GM12878 (cell line): Measurements from ENCODE around the gene GFRA3.

Source experiments
- CBX5 ChIP-seq: sonication (generic); IDR thresholded peaks from 2 replicates; pipeline ENCODE4 v1.6.1; 2016; ENCODE audit warnings: low read depth, moderate library complexity, mild to moderate bottlenecking, inconsistent platforms
- EZH2 ChIP-seq: IDR thresholded peaks from 2 replicates; pipeline ENCODE4 v1.6.1; 2012; ENCODE audit warnings: low read depth, mild to moderate bottlenecking, control low read depth, inconsistent platforms, low read length, borderline replicate concordance; ENCODE audit not compliant: control insufficient read depth
- IKZF2 ChIP-seq, 2 experiments: fragments of 450-650 bp; IDR thresholded peaks; 2 replicates each; pipeline ENCODE4 v1.6.1; 2017; ENCODE audit warnings: mild to moderate bottlenecking in 2 of 2, moderate library complexity in 2 of 2
- MEF2A ChIP-seq: IDR thresholded peaks from 2 replicates; pipeline ENCODE4 v1.6.1; 2011; ENCODE audit warnings: low read depth, mild to moderate bottlenecking, low read length, moderate library complexity; ENCODE audit not compliant: insufficient read depth
- RAD21 ChIP-seq: IDR thresholded peaks from 2 replicates; pipeline ENCODE4 v1.6.1; 2011; ENCODE audit warnings: mild to moderate bottlenecking, low read depth, low read length, moderate library complexity; ENCODE audit not compliant: insufficient read depth
- USF1 ChIP-seq: IDR thresholded peaks from 2 replicates; pipeline ENCODE4 v1.6.1; 2011; ENCODE audit warnings: borderline replicate concordance, low read depth, mild to moderate bottlenecking, moderate library complexity, mixed read lengths, low read length; ENCODE audit not compliant: insufficient read depth; ENCODE audit errors: extremely low read length

GRCh38 chr5:138287246-138287645 is 12.8 kb upstream of the GFRA3 start:
- no peak for TF ChIP-seq USF1
- no peak for TF ChIP-seq EZH2
- no peak for TF ChIP-seq RAD21
- TF ChIP-seq CBX5: no peak
- TF ChIP-seq IKZF2 (IDR thresholded peaks at IDR 0.05): no peak
- no peak for TF ChIP-seq MEF2A
